IMR-90 (cell line): ENCODE results near the gene IRF2BP1. TPM values are rescaled to one million over a fixed set of nuclear protein-coding genes. Genes with fewer than 3 reads are reported as not detected.

Source experiments
- ATAC-seq: fragments of 200-7000 bp; cut with Tn5 transposase; 2 replicates; pipeline ENCODE4 v1.9.1; 2020; ENCODE audit warnings: low read depth, mild to moderate bottlenecking, moderate library complexity
- BruUV-seq: library from RNA; stranded (reverse); fragments of 400-500 nt; replicated peaks from 2 replicates; lab custom pipeline; 2021; lab: Mats Ljungman, UMichigan
- CTCF ChIA-PET: fragments of 300-600 bp; formaldehyde crosslinking; extraction: SDS; loops from one replicate; lab custom pipeline; 2021; ENCODE audit warnings: antibody characterized with exemption; lab: Yijun Ruan, JAX
- POLR2A ChIA-PET: fragments of 300-600 bp; sonication (Branson Sonifier 250); formaldehyde crosslinking; loops from one replicate; lab custom pipeline; 2022; ENCODE audit warnings: antibody characterized with exemption; ENCODE audit not compliant: unreplicated experiment; lab: Charles Lee
- DNase-seq: peaks from one replicate; pipeline ENCODE4 v3.0.0; 2013
- H2AFZ ChIP-seq: replicated peaks from 2 replicates; pipeline ENCODE3; 2013; ENCODE audit warnings: low read length, mild to moderate bottlenecking; ENCODE audit not compliant: poor library complexity
- H2AK5ac ChIP-seq: 2 replicates; pipeline ENCODE4 v1.6.1; 2013; ENCODE audit warnings: low read depth, low read length, inconsistent platforms
- H2AK9ac ChIP-seq: replicated peaks from 2 replicates; pipeline ENCODE3; 2013; ENCODE audit warnings: mild to moderate bottlenecking, low read depth, low read length, moderate library complexity; ENCODE audit not compliant: poor library complexity
- H2BK120ac ChIP-seq: 2 replicates; pipeline ENCODE4 v1.6.1; 2013; ENCODE audit warnings: low read depth, low read length, inconsistent platforms
- H2BK15ac ChIP-seq: 3 replicates; pipeline ENCODE4 v1.6.1; 2013; ENCODE audit warnings: low read depth, low read length, inconsistent platforms
- H2BK20ac ChIP-seq: 2 replicates; pipeline ENCODE4 v1.6.1; 2013; ENCODE audit warnings: low read depth, mild to moderate bottlenecking, inconsistent platforms, low read length, moderate library complexity
- H2BK5ac ChIP-seq: 2 replicates; pipeline ENCODE4 v1.6.1; 2013; ENCODE audit warnings: mild to moderate bottlenecking, low read depth, low read length, inconsistent platforms; ENCODE audit not compliant: poor library complexity, severe bottlenecking
- H3K14ac ChIP-seq: replicated peaks from 2 replicates; pipeline ENCODE4 v1.6.1; 2013; ENCODE audit warnings: low read depth, low read length, inconsistent platforms
- H3K18ac ChIP-seq: 2 replicates; pipeline ENCODE4 v1.6.1; 2013; ENCODE audit warnings: low read depth, low read length, control low read depth
- H3K23ac ChIP-seq: 2 replicates; pipeline ENCODE4 v1.6.1; 2013; ENCODE audit warnings: low read depth, low read length, inconsistent platforms
- H3K27ac ChIP-seq: 2 replicates; pipeline ENCODE4 v1.5.1; 2013; ENCODE audit warnings: mild to moderate bottlenecking, control low read depth, low read length; ENCODE audit not compliant: insufficient read depth
- H3K27me3 ChIP-seq: 2 replicates; pipeline ENCODE4 v1.6.1; 2013; ENCODE audit warnings: low read length; ENCODE audit not compliant: control insufficient read depth, insufficient read depth
- H3K36me3 ChIP-seq: 2 replicates; pipeline ENCODE4 v1.6.1; 2013; ENCODE audit warnings: low read length, mixed read lengths; ENCODE audit not compliant: control insufficient read depth, insufficient read depth
- H3K4ac ChIP-seq: 2 replicates; pipeline ENCODE4 v1.6.1; 2013; ENCODE audit warnings: low read depth, low read length, inconsistent platforms
- H3K4me1 ChIP-seq: 2 replicates; pipeline ENCODE4 v1.6.1; 2013; ENCODE audit warnings: low read length, mixed read lengths; ENCODE audit not compliant: control insufficient read depth, insufficient read depth
- H3K4me2 ChIP-seq: 2 replicates; pipeline ENCODE4 v1.6.1; 2013; ENCODE audit warnings: low read depth, mild to moderate bottlenecking, control low read depth, low read length, moderate library complexity
- H3K4me3 ChIP-seq: 2 replicates; pipeline ENCODE4 v1.5.1; 2013; ENCODE audit warnings: low read depth, mild to moderate bottlenecking, control low read depth, low read length, moderate library complexity; ENCODE audit not compliant: insufficient read depth
- H3K56ac ChIP-seq: 2 replicates; pipeline ENCODE4 v1.6.1; 2013; ENCODE audit warnings: low read length, inconsistent platforms; ENCODE audit not compliant: insufficient read depth; ENCODE audit errors: extremely low read depth
- H3K79me1 ChIP-seq, 2 experiments: 2 replicates each; pipeline ENCODE4 v1.6.1; 2013; ENCODE audit warnings: low read length in 2 of 2, inconsistent platforms in 1 of 2, low read depth in 1 of 2
- H3K9ac ChIP-seq: 2 replicates; pipeline ENCODE4 v1.6.1; 2013; ENCODE audit warnings: low read depth, low read length, control low read depth
- H3K9me1 ChIP-seq: 2 replicates; pipeline ENCODE4 v1.6.1; 2013; ENCODE audit warnings: low read length, inconsistent platforms; ENCODE audit not compliant: insufficient read depth
- H3K9me3 ChIP-seq: 2 replicates; pipeline ENCODE4 v1.6.1; 2013; ENCODE audit warnings: low read length; ENCODE audit not compliant: control insufficient read depth, insufficient read depth
- H4K20me1 ChIP-seq: 2 replicates; pipeline ENCODE4 v1.6.1; 2013; ENCODE audit warnings: low read length, inconsistent platforms; ENCODE audit not compliant: insufficient read depth
- H4K5ac ChIP-seq: 2 replicates; pipeline ENCODE4 v1.6.1; 2013; ENCODE audit warnings: mild to moderate bottlenecking, low read depth, low read length, control low read depth
- H4K8ac ChIP-seq, 2 experiments: 2 replicates each; pipeline ENCODE4 v1.6.1; 2013; ENCODE audit warnings: low read depth in 2 of 2, low read length in 2 of 2, control low read depth in 1 of 2, inconsistent platforms in 1 of 2
- H4K91ac ChIP-seq: 2 replicates; pipeline ENCODE4 v1.6.1; 2013; ENCODE audit warnings: low read depth, low read length, inconsistent platforms; ENCODE audit not compliant: insufficient read depth
- BHLHE40 ChIP-seq: fragments of 150-350 bp; IDR thresholded peaks from 2 replicates; pipeline ENCODE4 v1.6.1; 2016; ENCODE audit warnings: mild to moderate bottlenecking, low read depth, low read length
- CHD1 ChIP-seq: IDR thresholded peaks from 2 replicates; pipeline ENCODE4 v1.6.1; 2012; ENCODE audit warnings: low read depth, low read length, improper control_type of control experiment
- FOS ChIP-seq: fragments of 150-350 bp; IDR thresholded peaks from 2 replicates; pipeline ENCODE4 v1.6.1; 2016; ENCODE audit warnings: low read depth, low read length
- MAFK ChIP-seq: IDR thresholded peaks from 2 replicates; pipeline ENCODE4 v1.6.1; 2012; ENCODE audit warnings: low read depth, low read length, improper control_type of control experiment
- MAZ ChIP-seq: IDR thresholded peaks from 2 replicates; pipeline ENCODE4 v1.6.1; 2012; ENCODE audit warnings: low read depth, mild to moderate bottlenecking, low read length, improper control_type of control experiment, moderate library complexity, borderline replicate concordance
- POLR2A ChIP-seq: IDR thresholded peaks from 2 replicates; pipeline ENCODE4 v1.6.1; 2012; ENCODE audit warnings: mild to moderate bottlenecking, low read depth, low read length
- RAD21 ChIP-seq: IDR thresholded peaks from 2 replicates; pipeline ENCODE4 v1.6.1; 2012; ENCODE audit warnings: low read length, improper control_type of control experiment
- RFX5 ChIP-seq: IDR thresholded peaks from 2 replicates; pipeline ENCODE4 v1.8.0; 2012; ENCODE audit warnings: low read depth, mild to moderate bottlenecking, low read length, moderate library complexity
- SMC3 ChIP-seq: fragments of 150-350 bp; IDR thresholded peaks from 2 replicates; pipeline ENCODE4 v1.6.1; 2016; ENCODE audit warnings: low read depth, mild to moderate bottlenecking, antibody characterized with exemption, low read length, moderate library complexity
- WGBS, 2 experiments: methylation state at CpG; one replicate each; pipeline versions ENCODE4 v1.1.5 to v1.1.7; 2013; ENCODE audit warnings: missing lambda C conversion rate in 2 of 2; ENCODE audit not compliant: insufficient read length in 1 of 2; ENCODE audit errors: extremely low coverage in 2 of 2; 5-methylcytosine and 5-hydroxymethylcytosine counted together
- dilution Hi-C: fragments of 300-500 bp; cut with HindIII; formaldehyde crosslinking; loops from one replicate; pipeline ENCODE4 v1.14.3; 2018; ENCODE audit warnings: low sequenced_read_pairs; ENCODE audit not compliant: unreplicated experiment
- in situ Hi-C: fragments of 300-500 bp; cut with MboI; formaldehyde crosslinking; loops from 3 replicates; pipeline ENCODE4 v1.14.3; 2019; ENCODE audit warnings: low sequenced_read_pairs, inconsistent platforms, mixed read lengths
- intact Hi-C: fragments of 100-400 bp; cut with micrococcal nuclease; formaldehyde crosslinking; loops from 2 replicates; pipeline ENCODE4 v1.10.0; 2022
- polyA plus RNA-seq, 3 experiments: library from polyadenylated mRNA; depleted of rRNA; stranded (reverse); fragments of >200 nt; gene quantifications; 2 replicates each; pipeline ENCODE4 v1.2.3, GENCODE V29; 2012; ENCODE audit warnings: low replicate concordance in 1 of 3
- total RNA-seq: library from RNA; depleted of rRNA; stranded (reverse); fragments of >200 nt; gene quantifications from 2 replicates; pipeline ENCODE4 v1.2.3, GENCODE V29; 2012
- TF ChIP-seq, protein P1 (sequence below): fragments of 150-350 bp; IDR thresholded peaks from 2 replicates; pipeline ENCODE4 v1.6.1; 2016; ENCODE audit warnings: low read depth, mild to moderate bottlenecking, low read length, moderate library complexity, borderline replicate concordance
- TF ChIP-seq, protein P2 (sequence below): fragments of 150-350 bp; IDR thresholded peaks from 2 replicates; pipeline ENCODE4 v1.6.1; 2017; ENCODE audit warnings: mild to moderate bottlenecking, antibody characterized with exemption, low read length, low read depth
- TF ChIP-seq, protein P3 (sequence below): conservative IDR thresholded peaks from 2 replicates; pipeline ENCODE4 v1.5.1; 2012; ENCODE audit warnings: mild to moderate bottlenecking, low read depth, low read length, improper control_type of control experiment

The IRF2BP1 gene
- total and polyA plus RNA-seq, 2 of the 4 experiments (the other 2 are of a cell fraction), result 4.5 to 8.5 TPM

DNA sequence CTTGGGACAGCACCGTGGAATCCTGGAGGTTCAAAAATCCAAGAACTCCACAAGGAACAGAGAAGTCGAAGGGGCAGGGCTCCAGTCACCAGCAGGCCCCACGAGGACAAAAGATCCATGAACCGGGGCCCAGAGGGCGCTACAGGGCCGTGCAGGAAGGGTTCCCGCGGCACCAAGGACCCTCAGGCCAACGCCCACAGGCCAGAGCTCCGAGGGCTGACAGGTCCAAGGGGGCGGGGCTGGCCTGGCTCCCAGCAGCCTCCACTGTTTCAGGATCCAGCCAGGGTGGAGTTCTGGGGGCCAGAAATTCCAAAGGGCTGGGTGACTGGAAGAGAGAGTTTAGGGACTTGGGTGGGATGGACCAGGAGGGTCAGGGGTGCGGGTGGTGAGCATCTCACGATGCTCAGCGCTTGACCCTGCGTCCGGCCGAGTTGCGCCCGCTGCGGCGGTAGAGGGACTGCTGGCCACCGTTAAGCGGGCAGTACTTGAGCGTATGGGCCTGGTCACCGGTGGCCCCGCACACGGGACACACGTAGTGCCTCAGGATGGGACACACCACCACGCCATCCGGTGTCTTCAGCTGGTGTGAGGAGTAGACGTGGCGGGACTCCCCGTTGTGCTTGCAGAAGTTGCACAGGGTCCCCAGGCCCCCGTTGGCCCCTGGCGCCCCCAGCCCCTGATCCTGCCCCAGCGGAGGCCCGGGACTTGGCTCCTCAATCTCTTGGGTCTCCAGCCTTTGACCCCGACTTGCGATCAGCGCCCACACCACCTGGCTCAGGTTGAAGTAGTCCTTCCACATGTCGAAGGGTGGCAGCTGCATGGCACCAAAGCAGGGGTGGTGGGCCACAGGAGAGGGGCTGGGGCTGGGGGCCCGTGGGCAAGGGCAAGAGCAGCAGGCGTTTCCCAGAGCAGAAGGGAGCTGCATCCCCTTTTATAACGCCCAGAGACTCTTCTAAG lies 28.2 kb upstream of the IRF2BP1 start, which contains the start of gene NANOS2 (continued):
- no peak for TF ChIP-seq CHD1
- TF ChIP-seq MAFK, result no peak

DNA sequence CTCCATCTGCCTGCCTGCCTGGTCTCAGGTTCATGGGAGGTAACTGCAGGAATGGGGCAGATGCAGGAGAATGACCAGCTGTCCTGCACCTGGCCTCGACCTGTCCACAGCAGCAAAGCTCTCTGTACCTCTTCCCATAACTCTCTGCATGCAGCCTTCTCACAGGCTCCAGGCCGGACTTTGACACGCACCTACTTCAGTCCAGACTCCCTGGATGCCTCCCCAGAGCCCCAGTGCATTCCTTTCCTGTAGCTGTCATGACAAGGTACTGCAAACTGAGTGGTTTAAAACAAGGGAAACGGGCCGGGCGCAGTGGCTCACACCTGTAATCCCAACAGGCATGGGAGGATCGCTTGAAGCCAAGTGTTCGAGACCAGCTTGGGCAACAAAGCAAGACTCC lies 25.4 kb upstream of the IRF2BP1 start:
- no peak for ATAC-seq
- CTCF ChIA-PET, result no interaction called here

More for the DNA sequence above, 25.4 kb upstream of the IRF2BP1 start:
- H2BK120ac ChIP-seq, result no peak overlapping the region
- intact Hi-C loops, result no loop called here
- H3K14ac ChIP-seq, result no peak overlapping the region
- no peak overlapping the region for H2AFZ ChIP-seq
- dilution Hi-C loops, result no loop called here
- H3K56ac ChIP-seq, result no peak overlapping the region
- no peak overlapping the region for H2BK20ac ChIP-seq
- H3K18ac ChIP-seq, result no peak overlapping the region
- H3K36me3 ChIP-seq, result no peaks in the 10 kb centered on the region
- DNase-seq, result no peak
- H3K9me3 ChIP-seq, result no peaks in the 10 kb centered on the region
- H3K4ac ChIP-seq, result no peak overlapping the region
- H3K79me1 ChIP-seq, result no peaks in the 10 kb centered on the region
- H3K4me1 ChIP-seq, result no peaks in the 10 kb centered on the region
- H3K27me3 ChIP-seq, result peaks cover 28% of the 10 kb centered on the region
- H2AK5ac ChIP-seq, result no peak overlapping the region
- H3K23ac ChIP-seq, result no peak overlapping the region
- peaks cover 3% of the 10 kb centered on the region; the same call in 1 of the 2 replicates for H3K9me1 ChIP-seq
- no peak overlapping the region for H2BK15ac ChIP-seq
- no CpG with 5 or more reads among the region's 8 CpGs for WGBS, 2 experiments
- H4K8ac ChIP-seq, result no peak overlapping the region
- H2BK5ac ChIP-seq, result no peak overlapping the region
- no peak overlapping the region for H3K27ac ChIP-seq
- TF ChIP-seq MAZ (no peak), RFX5 (no peak), POLR2A (no peak), SMC3 (no peak), RAD21 (no peak), BHLHE40 (no peak), FOS (no peak)
- TF ChIP-seq, protein P1, sequence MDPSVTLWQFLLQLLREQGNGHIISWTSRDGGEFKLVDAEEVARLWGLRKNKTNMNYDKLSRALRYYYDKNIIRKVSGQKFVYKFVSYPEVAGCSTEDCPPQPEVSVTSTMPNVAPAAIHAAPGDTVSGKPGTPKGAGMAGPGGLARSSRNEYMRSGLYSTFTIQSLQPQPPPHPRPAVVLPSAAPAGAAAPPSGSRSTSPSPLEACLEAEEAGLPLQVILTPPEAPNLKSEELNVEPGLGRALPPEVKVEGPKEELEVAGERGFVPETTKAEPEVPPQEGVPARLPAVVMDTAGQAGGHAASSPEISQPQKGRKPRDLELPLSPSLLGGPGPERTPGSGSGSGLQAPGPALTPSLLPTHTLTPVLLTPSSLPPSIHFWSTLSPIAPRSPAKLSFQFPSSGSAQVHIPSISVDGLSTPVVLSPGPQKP, result no peak
- TF ChIP-seq, protein P2, sequence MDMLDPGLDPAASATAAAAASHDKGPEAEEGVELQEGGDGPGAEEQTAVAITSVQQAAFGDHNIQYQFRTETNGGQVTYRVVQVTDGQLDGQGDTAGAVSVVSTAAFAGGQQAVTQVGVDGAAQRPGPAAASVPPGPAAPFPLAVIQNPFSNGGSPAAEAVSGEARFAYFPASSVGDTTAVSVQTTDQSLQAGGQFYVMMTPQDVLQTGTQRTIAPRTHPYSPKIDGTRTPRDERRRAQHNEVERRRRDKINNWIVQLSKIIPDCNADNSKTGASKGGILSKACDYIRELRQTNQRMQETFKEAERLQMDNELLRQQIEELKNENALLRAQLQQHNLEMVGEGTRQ, result no peak
- TF ChIP-seq, protein P3, sequence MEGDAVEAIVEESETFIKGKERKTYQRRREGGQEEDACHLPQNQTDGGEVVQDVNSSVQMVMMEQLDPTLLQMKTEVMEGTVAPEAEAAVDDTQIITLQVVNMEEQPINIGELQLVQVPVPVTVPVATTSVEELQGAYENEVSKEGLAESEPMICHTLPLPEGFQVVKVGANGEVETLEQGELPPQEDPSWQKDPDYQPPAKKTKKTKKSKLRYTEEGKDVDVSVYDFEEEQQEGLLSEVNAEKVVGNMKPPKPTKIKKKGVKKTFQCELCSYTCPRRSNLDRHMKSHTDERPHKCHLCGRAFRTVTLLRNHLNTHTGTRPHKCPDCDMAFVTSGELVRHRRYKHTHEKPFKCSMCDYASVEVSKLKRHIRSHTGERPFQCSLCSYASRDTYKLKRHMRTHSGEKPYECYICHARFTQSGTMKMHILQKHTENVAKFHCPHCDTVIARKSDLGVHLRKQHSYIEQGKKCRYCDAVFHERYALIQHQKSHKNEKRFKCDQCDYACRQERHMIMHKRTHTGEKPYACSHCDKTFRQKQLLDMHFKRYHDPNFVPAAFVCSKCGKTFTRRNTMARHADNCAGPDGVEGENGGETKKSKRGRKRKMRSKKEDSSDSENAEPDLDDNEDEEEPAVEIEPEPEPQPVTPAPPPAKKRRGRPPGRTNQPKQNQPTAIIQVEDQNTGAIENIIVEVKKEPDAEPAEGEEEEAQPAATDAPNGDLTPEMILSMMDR, result no peak
- H2AK9ac ChIP-seq, result no peak overlapping the region
- no peak overlapping the region for H3K9ac ChIP-seq
- no peak overlapping the region for H4K5ac ChIP-seq
- BruUV-seq, result no TSS peak
- in situ Hi-C loops, result no loop called here
- H4K20me1 ChIP-seq, result no peaks in the 10 kb centered on the region
- H3K4me2 ChIP-seq, result no peak overlapping the region
- no peak overlapping the region for H4K91ac ChIP-seq
- POLR2A ChIA-PET, result no interaction called here
- no peak overlapping the region for H3K4me3 ChIP-seq
